ENCODE measurements around the gene SRMS. TPM values are rescaled to one million over a fixed set of nuclear protein-coding genes. Genes with fewer than 3 reads are reported as not detected.

SRMS gene
- total and polyA plus RNA-seq, 2 donors (not counting 1 experiment from before 2014, with no cell fraction given): 0.17 to 0.54 TPM

DNA sequence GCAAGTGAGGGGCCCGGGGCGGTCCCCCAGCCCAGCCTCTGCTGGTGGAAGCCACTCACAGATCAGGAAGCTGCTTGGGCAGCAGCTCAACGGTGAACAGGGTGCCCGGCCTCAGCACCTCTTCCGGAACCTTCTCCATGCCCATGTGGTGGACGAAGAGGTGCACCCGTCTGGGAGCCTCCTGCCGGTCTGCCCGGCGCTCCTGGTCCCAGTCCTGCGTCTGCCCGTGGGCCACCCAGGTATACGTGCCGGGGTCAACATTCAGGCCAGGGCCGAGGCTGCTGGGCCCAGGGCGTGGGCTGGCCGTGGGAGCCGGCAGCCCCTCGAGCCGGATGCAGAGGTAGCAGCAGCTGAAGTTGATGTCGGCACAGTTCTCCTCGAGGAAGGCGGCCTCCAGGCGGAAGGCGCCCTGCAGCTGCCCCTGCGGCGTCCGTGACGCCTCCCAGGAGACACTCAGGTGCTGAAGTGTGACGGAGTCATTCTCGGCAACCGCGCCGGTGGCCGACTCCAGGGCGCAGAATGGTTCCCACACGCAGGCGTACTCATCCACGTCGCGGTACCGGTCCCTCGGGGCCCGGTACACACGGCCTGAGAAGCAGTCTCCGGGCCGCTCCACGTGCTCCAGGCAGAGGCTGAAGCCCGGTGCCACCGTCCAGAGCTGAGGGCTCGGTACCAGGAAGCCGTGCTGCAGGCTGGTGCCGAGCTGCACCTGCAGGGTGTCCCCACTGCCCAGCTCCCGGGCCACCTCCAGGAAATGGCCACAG is 15.1 kb upstream of the SRMS start:
- ATAC-seq (ENCODE audit: low read depth) (no peak), DNase-seq (no peak)
- H3K27me3 Mint-ChIP-seq: no peaks in the 10 kb centered on the region
- Histone ChIP-seq H4K20me1 (ENCODE audit: control insufficient read depth, insufficient read depth, low read length, poor library complexity, severe bottlenecking) (peaks cover 78% of the 10 kb centered on the region), H2AFZ (ENCODE audit: insufficient read depth, low read depth, low read length, poor library complexity, severe bottlenecking) (no peak overlapping the region), H3K4me1 (ENCODE audit: control insufficient read depth in 2 of 2, insufficient read depth in 2 of 2, low read length in 2 of 2) (peaks cover 11 to 18% of the 10 kb centered on the region in 2 donors), H3K27ac (ENCODE audit: low read length in 2 of 2) (no peak overlapping the region), H3K79me2 (ENCODE audit: control insufficient read depth, insufficient read depth, low read length) (peaks cover 2% of the 10 kb centered on the region), H3K27me3 (replicated peaks in 1 of 4; ENCODE audit: control extremely low read depth in 1 of 4, control insufficient read depth in 3 of 4, insufficient read depth in 4 of 4, low read length in 3 of 4) (no peaks in the 10 kb centered on the region), H3K9ac (ENCODE audit: low read length) (no peak overlapping the region), H3K9me3 (ENCODE audit: control extremely low read depth in 1 of 3, control insufficient read depth in 2 of 3, insufficient read depth in 1 of 3, low read length in 2 of 3) (peaks cover 0 to 9% (median 0%) of the 10 kb centered on the region in 3 donors), H3K36me3 (replicated peaks in 1 of 2; ENCODE audit: control extremely low read depth in 1 of 2, control insufficient read depth in 1 of 2, extremely low read depth in 1 of 2, insufficient read depth in 2 of 2, low read length in 1 of 2) (peaks cover 0 to 62% of the 10 kb centered on the region in 2 experiments), H3K4me3 (ENCODE audit: control extremely low read depth in 1 of 5, extremely low read depth in 1 of 5, insufficient read depth in 1 of 5, low read depth in 2 of 5, low read length in 4 of 5) (no peak overlapping the region), H3K4me2 (replicated peaks; ENCODE audit: low read depth, low read length, poor library complexity, severe bottlenecking) (no peak overlapping the region)
- intact Hi-C loops (cut with micrococcal nuclease): no loop called here
- H3K4me3 Mint-ChIP-seq: no peak overlapping the region
- 86% methylated on average over 54 of the region's 54 CpGs for WGBS (ENCODE audit: insufficient coverage)
- no peaks in the 10 kb centered on the region for H3K9me3 Mint-ChIP-seq (ENCODE audit: insufficient read depth)
- TF ChIP-seq EZH2 (IDR thresholded peaks at IDR 0.05; ENCODE audit: borderline replicate concordance, insufficient read depth, low read depth, low read length, poor library complexity, severe bottlenecking): no peak
- TF ChIP-seq, protein P1, sequence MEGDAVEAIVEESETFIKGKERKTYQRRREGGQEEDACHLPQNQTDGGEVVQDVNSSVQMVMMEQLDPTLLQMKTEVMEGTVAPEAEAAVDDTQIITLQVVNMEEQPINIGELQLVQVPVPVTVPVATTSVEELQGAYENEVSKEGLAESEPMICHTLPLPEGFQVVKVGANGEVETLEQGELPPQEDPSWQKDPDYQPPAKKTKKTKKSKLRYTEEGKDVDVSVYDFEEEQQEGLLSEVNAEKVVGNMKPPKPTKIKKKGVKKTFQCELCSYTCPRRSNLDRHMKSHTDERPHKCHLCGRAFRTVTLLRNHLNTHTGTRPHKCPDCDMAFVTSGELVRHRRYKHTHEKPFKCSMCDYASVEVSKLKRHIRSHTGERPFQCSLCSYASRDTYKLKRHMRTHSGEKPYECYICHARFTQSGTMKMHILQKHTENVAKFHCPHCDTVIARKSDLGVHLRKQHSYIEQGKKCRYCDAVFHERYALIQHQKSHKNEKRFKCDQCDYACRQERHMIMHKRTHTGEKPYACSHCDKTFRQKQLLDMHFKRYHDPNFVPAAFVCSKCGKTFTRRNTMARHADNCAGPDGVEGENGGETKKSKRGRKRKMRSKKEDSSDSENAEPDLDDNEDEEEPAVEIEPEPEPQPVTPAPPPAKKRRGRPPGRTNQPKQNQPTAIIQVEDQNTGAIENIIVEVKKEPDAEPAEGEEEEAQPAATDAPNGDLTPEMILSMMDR (IDR thresholded peaks at IDR 0.05): no peak
- ChIA-PET CTCF (no interaction called here), POLR2A (interaction anchor here (1.1 to 1.6 kb wide), 4 partner anchors 10 to 79 kb away, joined by 3 to 4 read pairs (median 4); partner anchors contain the start of gene HELZ2)
- H3K4me1 Mint-ChIP-seq: peaks cover 11% of the 10 kb centered on the region
- H3K27ac Mint-ChIP-seq: no peak overlapping the region
